ENCODE data around the gene TLX3.

TLX3 gene

GRCh38 chr5:171299851-171300250 is 9.2 kb upstream of the TLX3 start:
- H3K4me3 ChIP-seq (ENCODE audit: low read depth, low read length): no peak overlapping the region
- TF ChIP-seq CTCF (IDR thresholded peaks at IDR 0.05; ENCODE audit: insufficient read depth, low read depth, low read length, missing control alignments): no peak
- DNase-seq (ENCODE audit: low read depth): no peak

- no peak for TF ChIP-seq CTCF (IDR thresholded peaks at IDR 0.05; ENCODE audit: insufficient read depth, low read depth, low read length, missing control alignments)
- DNase-seq (ENCODE audit: low read depth): no peak
- no peak overlapping the region for H3K4me3 ChIP-seq (ENCODE audit: low read depth, low read length)
Observed at GRCh38 chr5:171300358-171300757, 8.7 kb upstream of the TLX3 start.

GRCh38 chr5:171306166-171306565 is 2.9 kb upstream of the TLX3 start:
- TF ChIP-seq CTCF (IDR thresholded peaks at IDR 0.05; ENCODE audit: insufficient read depth, low read depth, low read length, missing control alignments): no peak
- DNase-seq (ENCODE audit: low read depth): no peak
- no peak overlapping the region for H3K4me3 ChIP-seq (ENCODE audit: low read depth, low read length)

GRCh38 chr5:171306781-171307591 is 2.1 kb upstream of the TLX3 start:
- no peak overlapping the region for H3K4me3 ChIP-seq (ENCODE audit: low read depth, low read length)

GRCh38 chr5:171307789-171308452 is 1.1 kb upstream of the TLX3 start:
- no peak overlapping the region for H3K4me3 ChIP-seq (ENCODE audit: low read depth, low read length)
- DNase-seq (ENCODE audit: low read depth): no peak
- no peak for TF ChIP-seq CTCF (IDR thresholded peaks at IDR 0.05; ENCODE audit: insufficient read depth, low read depth, low read length, missing control alignments)

More at GRCh38 chr5:171306781-171307591, 2.1 kb upstream of the TLX3 start:
- no peak for DNase-seq (ENCODE audit: low read depth)
- TF ChIP-seq CTCF (IDR thresholded peaks at IDR 0.05; ENCODE audit: insufficient read depth, low read depth, low read length, missing control alignments): no peak

- no peak for DNase-seq (ENCODE audit: low read depth)
- no peak for TF ChIP-seq CTCF (IDR thresholded peaks at IDR 0.05; ENCODE audit: insufficient read depth, low read depth, low read length, missing control alignments)
- H3K4me3 ChIP-seq (ENCODE audit: low read depth, low read length): no peak overlapping the region
Observed at GRCh38 chr5:171309276-171310211, 496 bp downstream of the TLX3 start.

Data from GM12865 (cell line).